ENCODE results near the gene SLC8A2.

The SLC8A2 gene

DNA sequence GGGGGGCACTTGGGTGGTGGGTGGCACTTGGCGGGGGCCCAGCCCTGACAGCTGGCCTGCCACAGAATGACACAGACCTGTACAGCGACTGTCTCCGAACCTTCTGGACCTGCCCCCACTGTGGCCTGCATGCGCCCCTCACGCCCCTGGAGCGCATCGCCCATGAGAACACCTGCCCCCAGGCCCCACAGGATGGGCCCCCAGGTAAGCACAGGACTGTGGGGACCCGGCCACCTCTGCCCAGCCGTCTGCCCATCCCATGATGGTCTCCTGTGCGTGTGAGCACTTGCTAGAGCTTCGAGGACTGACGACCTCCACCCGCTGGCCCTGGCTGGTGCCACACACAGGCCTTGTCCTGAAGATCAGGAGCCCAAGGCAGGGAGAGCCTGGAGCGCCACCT, 90.6 kb downstream of the SLC8A2 start:
- no peak for TF ChIP-seq ZNF274 (IDR thresholded peaks at IDR 0.05; ENCODE audit: low read depth, low read length)
- no peak overlapping the region for H3K4me3 ChIP-seq (ENCODE audit: low read length)

- no peak overlapping the region for H3K4me3 ChIP-seq (ENCODE audit: low read length)
- no peak for TF ChIP-seq ZNF274 (IDR thresholded peaks at IDR 0.05; ENCODE audit: low read depth, low read length)
Measured at GRCh38 chr19:47380559-47380958, 91.1 kb downstream of the SLC8A2 start.

DNA sequence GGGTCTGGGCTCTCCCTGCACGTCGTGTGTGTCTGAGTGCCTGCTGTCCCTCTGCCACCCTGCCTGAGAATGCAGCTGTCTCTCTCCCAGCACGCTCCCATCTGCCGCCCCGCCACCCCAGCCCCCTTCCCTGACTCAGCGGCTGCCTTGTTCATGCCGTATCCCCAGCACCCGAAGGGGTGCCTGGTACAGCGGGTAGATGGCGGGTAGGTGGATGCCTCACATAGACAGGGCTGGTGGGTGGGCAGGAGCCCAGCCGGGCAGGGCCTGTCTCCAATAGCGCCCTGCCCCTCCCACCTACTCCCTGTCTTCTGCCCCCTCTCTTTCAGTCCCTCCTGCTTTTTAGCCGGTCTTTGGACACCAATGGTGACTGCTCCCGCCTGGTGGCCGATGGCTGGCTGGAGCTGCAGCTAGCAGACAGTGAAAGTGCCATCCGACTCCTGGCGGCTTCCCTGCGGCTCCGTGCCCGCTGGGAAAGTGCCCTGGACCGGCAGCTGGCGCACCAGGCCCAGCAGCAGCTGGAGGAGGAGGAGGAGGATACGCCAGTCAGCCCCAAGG, 92.2 kb downstream of the SLC8A2 start:
- TF ChIP-seq ZNF274 (IDR thresholded peaks at IDR 0.05; ENCODE audit: low read depth, low read length), result no peak
- H3K4me3 ChIP-seq (ENCODE audit: low read length), result no peak overlapping the region

- H3K4me3 ChIP-seq (ENCODE audit: low read length), result no peak overlapping the region
- no peak for TF ChIP-seq ZNF274 (IDR thresholded peaks at IDR 0.05; ENCODE audit: low read depth, low read length)
Measured at GRCh38 chr19:47378246-47378645, 93.4 kb downstream of the SLC8A2 start.
